Activated gamma-delta T cell treated with anti-CD3 and anti-CD28 coated beads, Interleukin-2, amount 50 U/mL, for 16 hours (primary cell): ENCODE measurements around the gene PREP.

ENCODE experiments used
- DNase-seq: peaks from one replicate; pipeline ENCODE4 v3.0.0-alpha.2; 2020; ENCODE audit warnings: low read depth

The PREP gene

GRCh38 chr6:105308840-105309239, 94.0 kb downstream of the PREP start:
- DNase-seq, result no peak

GRCh38 chr6:105305521-105305920, 97.4 kb downstream of the PREP start:
- DNase-seq, result no peak

GRCh38 chr6:105304825-105305224, 98.1 kb downstream of the PREP start:
- no peak for DNase-seq

- DNase-seq, result no peak
Observed at GRCh38 chr6:105304366-105304765, 98.5 kb downstream of the PREP start.

GRCh38 chr6:105302617-105303128, 100.2 kb downstream of the PREP start:
- no peak for DNase-seq

- no peak for DNase-seq
Observed at GRCh38 chr6:105301756-105302616, 100.9 kb downstream of the PREP start.

- no peak for DNase-seq
Observed at GRCh38 chr6:105301072-105301503, 101.8 kb downstream of the PREP start.

- DNase-seq, result no peak
Observed at GRCh38 chr6:105300090-105300489, 102.8 kb downstream of the PREP start.

GRCh38 chr6:105294129-105294528, 108.8 kb downstream of the PREP start:
- DNase-seq, result no peak

GRCh38 chr6:105292689-105293339, 110.1 kb downstream of the PREP start:
- no peak for DNase-seq

GRCh38 chr6:105291525-105291924, 111.4 kb downstream of the PREP start:
- no peak for DNase-seq

GRCh38 chr6:105282631-105283585, 120.0 kb downstream of the PREP start:
- DNase-seq, result no peak

GRCh38 chr6:105280033-105280432, 122.8 kb downstream of the PREP start:
- DNase-seq, result no peak

GRCh38 chr6:105279463-105279862, 123.4 kb downstream of the PREP start:
- no peak for DNase-seq

GRCh38 chr6:105278813-105279212, 124.1 kb downstream of the PREP start:
- DNase-seq, result no peak

GRCh38 chr6:105278035-105278434, 124.8 kb downstream of the PREP start:
- no peak for DNase-seq

- no peak for DNase-seq
Observed at GRCh38 chr6:105276374-105276773, 126.5 kb downstream of the PREP start.

GRCh38 chr6:105275542-105275941, 127.3 kb downstream of the PREP start:
- no peak for DNase-seq

GRCh38 chr6:105274678-105275077, 128.2 kb downstream of the PREP start:
- DNase-seq, result no peak

GRCh38 chr6:105273589-105273988, 129.3 kb downstream of the PREP start:
- DNase-seq, result no peak

GRCh38 chr6:105272786-105273185, 130.1 kb downstream of the PREP start:
- DNase-seq, result no peak

- no peak for DNase-seq
Observed at GRCh38 chr6:105270511-105270910, 132.4 kb downstream of the PREP start.
